ENCODE results near the gene STARD9.
"Not testable (repeated sequence)": the region's sequence is repeated elsewhere in the genome, so short reads cannot be mapped to it uniquely, and the experiment has no call there.

Gene STARD9

DNA sequence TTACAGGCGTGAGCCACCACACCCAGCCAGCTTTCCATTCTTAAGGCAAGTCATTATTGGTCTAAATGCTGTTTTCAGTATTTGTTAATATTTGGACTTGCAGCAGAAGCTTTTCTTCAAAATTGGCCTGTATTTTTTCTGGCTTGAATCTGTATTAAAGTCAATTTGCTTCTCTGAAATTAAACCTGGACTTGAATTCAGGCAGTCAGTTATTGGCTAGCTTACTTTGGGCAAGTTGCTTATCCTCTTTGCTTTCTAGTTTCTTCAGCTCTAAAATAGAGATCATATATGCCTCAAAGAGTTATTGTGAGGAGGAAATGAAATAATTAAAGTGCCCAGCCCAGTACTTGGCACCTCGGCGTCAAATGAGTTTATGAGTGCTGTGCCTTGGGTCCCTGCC lies 17.3 kb downstream of the STARD9 start:
- Histone ChIP-seq H3K27me3 (ENCODE audit: control insufficient read depth, insufficient read depth, low read length) (no peaks in the 10 kb centered on the region), H3K4me2 (ENCODE audit: low read length) (no peak overlapping the region), H3K4me3 (ENCODE audit: low read length) (no peak overlapping the region)

DNA sequence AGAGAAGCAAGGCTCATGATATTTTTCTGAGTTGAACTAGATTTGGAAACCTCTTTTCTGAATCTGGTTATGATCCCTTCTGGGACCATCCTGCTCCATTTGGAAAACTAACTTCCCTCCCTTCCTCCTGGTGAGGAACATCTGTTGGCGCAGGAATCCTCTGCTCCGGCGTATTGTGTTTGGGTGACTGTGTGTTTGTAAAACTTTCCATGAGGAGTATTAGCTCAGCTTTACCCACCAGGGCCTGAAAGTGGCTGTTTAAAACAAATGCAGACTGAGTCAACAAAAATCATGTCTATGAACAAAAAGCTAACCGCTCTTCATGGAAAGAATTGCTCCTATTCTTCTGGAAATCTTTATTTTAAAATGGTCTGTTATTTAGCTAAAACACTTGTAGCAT lies 17.7 kb downstream of the STARD9 start:
- H3K9ac ChIP-seq (ENCODE audit: low read depth, low read length), result no peak overlapping the region
- H3K4me1 ChIP-seq (ENCODE audit: control insufficient read depth, insufficient read depth, low read length), result peaks cover 4% of the 10 kb centered on the region
- no peak overlapping the region for H3K4me3 ChIP-seq (ENCODE audit: low read length)
- H3K9me3 ChIP-seq (replicated peaks; ENCODE audit: low read length), result no peaks in the 10 kb centered on the region
- no peaks in the 10 kb centered on the region for H3K36me3 ChIP-seq (ENCODE audit: insufficient read depth, low read length)
- no peaks in the 10 kb centered on the region for H3K27me3 ChIP-seq (ENCODE audit: control insufficient read depth, insufficient read depth, low read length)
- no peak overlapping the region for H3K4me2 ChIP-seq (ENCODE audit: low read length)

More for the DNA sequence above, 17.3 kb downstream of the STARD9 start:
- H3K4me1 ChIP-seq (ENCODE audit: control insufficient read depth, insufficient read depth, low read length), result peaks cover 4% of the 10 kb centered on the region
- H3K36me3 ChIP-seq (ENCODE audit: insufficient read depth, low read length), result no peaks in the 10 kb centered on the region
- no peaks in the 10 kb centered on the region for H3K9me3 ChIP-seq (replicated peaks; ENCODE audit: low read length)
- no peak overlapping the region for H3K9ac ChIP-seq (ENCODE audit: low read depth, low read length)

DNA sequence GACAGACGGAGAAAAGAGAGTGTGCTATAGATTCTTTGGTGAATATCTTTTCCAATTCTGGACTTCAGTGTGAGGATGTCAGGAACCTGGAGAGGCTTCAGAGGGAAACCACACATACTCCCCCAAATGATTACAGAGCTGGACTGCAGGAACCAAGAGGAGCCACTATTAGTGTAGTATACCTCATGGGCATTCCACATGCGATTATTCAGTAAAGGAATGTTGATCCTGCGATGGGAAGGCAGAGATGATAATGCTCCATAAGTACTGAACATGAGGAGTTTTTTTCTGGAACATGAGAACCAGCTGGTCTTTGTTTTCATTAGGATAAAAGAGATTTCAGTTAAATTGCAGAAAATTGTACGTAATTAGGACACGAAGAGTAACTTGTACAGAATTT lies 18.7 kb downstream of the STARD9 start:
- no peak overlapping the region for H3K9ac ChIP-seq (ENCODE audit: low read depth, low read length)
- no peaks in the 10 kb centered on the region for H3K27me3 ChIP-seq (ENCODE audit: control insufficient read depth, insufficient read depth, low read length)
- no peak overlapping the region for H3K4me2 ChIP-seq (ENCODE audit: low read length)
- H3K4me1 ChIP-seq (ENCODE audit: control insufficient read depth, insufficient read depth, low read length), result peaks cover 4% of the 10 kb centered on the region
- no peaks in the 10 kb centered on the region for H3K9me3 ChIP-seq (replicated peaks; ENCODE audit: low read length)
- no peaks in the 10 kb centered on the region for H3K36me3 ChIP-seq (ENCODE audit: insufficient read depth, low read length)
- no peak overlapping the region for H3K4me3 ChIP-seq (ENCODE audit: low read length)

DNA sequence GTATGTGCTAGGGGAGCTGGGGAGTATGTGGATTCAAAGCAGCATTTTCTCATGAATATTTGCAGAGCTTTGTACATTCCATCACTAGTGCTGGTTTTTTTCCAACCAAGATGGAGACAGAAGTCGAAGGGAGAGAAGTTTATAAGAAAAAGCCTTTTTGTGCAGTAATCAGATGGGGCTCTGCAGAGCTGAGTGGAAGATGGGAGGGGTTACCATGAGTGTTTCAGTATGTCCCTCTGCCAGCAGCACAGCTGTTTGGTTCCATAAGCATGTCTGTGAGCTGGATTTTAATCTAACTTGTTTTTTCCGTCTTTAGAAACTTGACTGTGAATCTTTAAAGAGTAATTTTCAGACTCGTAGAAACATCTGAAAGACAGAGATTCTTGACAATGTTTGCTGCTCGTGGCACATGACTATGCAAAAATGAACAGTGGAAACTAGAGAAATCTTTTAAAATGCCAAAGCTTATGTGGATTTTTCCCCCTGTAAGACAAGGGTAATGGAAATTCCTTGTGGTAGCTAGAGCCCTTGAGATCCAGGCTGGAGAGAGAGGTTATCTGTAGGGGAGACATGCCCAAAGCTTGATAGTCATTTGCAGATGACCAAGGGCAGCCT lies 20.3 kb downstream of the STARD9 start:
- Histone ChIP-seq H3K4me3 (ENCODE audit: low read length) (no peak overlapping the region), H3K9ac (ENCODE audit: low read depth, low read length) (no peak overlapping the region), H3K36me3 (ENCODE audit: insufficient read depth, low read length) (no peaks in the 10 kb centered on the region), H3K4me2 (ENCODE audit: low read length) (no peak overlapping the region), H3K27me3 (ENCODE audit: control insufficient read depth, insufficient read depth, low read length) (no peaks in the 10 kb centered on the region), H3K9me3 (replicated peaks; ENCODE audit: low read length) (no peaks in the 10 kb centered on the region), H3K4me1 (ENCODE audit: control insufficient read depth, insufficient read depth, low read length) (peaks cover 4% of the 10 kb centered on the region)

DNA sequence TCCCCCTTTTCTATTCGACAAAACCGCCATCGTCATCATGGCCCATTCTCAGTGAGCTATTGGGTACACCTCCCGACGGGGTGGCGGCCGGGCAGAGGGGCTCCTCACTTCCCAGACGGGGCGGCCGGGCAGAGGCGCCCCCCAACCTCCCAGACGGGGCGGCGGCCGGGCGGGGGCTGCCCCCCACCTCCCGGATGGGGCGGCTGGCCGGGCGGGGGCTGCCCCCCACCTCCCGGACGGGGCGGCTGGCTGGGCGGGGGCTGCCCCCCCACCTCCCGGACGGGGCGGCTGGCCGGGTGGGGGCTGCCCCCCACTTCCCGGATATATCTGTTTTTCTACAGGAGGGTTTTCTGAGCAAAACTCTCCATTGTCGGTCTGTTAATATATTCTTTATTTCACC lies 25.9 kb downstream of the STARD9 start:
- H3K4me2 ChIP-seq (ENCODE audit: low read length); H3K4me3 ChIP-seq (ENCODE audit: low read length); H3K4me1 ChIP-seq (ENCODE audit: control insufficient read depth, insufficient read depth, low read length); H3K27me3 ChIP-seq (ENCODE audit: control insufficient read depth, insufficient read depth, low read length); H3K9me3 ChIP-seq (replicated peaks; ENCODE audit: low read length); H3K36me3 ChIP-seq (ENCODE audit: insufficient read depth, low read length); H3K9ac ChIP-seq (ENCODE audit: low read depth, low read length): not testable (repeated sequence)

DNA sequence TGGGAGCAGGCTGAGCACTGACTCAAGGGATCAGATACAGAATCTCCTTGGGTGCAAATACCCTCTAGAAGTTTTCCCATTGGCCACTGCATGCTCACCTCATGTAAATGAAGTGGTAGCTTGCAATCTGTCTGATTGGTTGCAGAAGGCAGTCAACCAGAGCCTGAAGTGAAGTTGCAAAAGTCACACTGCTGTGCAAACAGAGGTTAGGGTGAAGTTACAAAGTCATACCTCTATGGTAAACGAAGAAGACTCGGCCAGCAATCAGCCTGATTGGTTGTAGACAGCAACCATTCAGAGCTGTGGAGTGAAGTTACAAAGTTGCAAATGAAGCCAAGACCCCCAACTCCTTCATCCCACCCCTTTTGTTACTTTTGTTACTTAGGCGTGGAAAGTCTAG lies 27.1 kb downstream of the STARD9 start:
- no peaks in the 10 kb centered on the region for H3K27me3 ChIP-seq (ENCODE audit: control insufficient read depth, insufficient read depth, low read length)
- H3K4me3 ChIP-seq (ENCODE audit: low read length), result no peak overlapping the region
- H3K9me3 ChIP-seq (replicated peaks; ENCODE audit: low read length), result no peaks in the 10 kb centered on the region
- no peaks in the 10 kb centered on the region for H3K36me3 ChIP-seq (ENCODE audit: insufficient read depth, low read length)
- H3K9ac ChIP-seq (ENCODE audit: low read depth, low read length), result no peak overlapping the region
- H3K4me1 ChIP-seq (ENCODE audit: control insufficient read depth, insufficient read depth, low read length), result peaks cover 6% of the 10 kb centered on the region
- no peak overlapping the region for H3K4me2 ChIP-seq (ENCODE audit: low read length)

DNA sequence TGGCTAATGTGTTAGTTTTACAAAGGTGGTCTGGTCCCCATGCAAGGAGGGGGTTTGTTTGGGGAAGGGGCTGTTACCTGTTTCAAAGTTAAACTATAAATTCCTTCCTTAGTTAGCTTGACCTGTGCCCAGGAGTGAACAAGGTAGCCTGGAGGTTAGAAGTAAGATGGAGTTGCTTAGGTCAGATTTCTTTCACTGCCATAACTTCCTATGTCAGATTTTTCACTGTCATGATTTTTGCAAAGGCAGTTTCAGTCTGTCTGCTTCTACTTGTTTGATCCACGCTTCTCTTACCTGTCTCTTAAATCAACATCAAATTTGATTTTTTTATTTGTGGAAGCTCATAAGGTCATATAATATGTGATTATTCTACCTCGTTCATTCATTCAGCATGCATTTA lies 28.6 kb downstream of the STARD9 start:
- no peak overlapping the region for H3K4me3 ChIP-seq (ENCODE audit: low read length)
- H3K9me3 ChIP-seq (replicated peaks; ENCODE audit: low read length), result no peaks in the 10 kb centered on the region
- H3K9ac ChIP-seq (ENCODE audit: low read depth, low read length), result no peak overlapping the region
- H3K36me3 ChIP-seq (ENCODE audit: insufficient read depth, low read length), result no peaks in the 10 kb centered on the region
- H3K4me1 ChIP-seq (ENCODE audit: control insufficient read depth, insufficient read depth, low read length), result peaks cover 6% of the 10 kb centered on the region
- no peaks in the 10 kb centered on the region for H3K27me3 ChIP-seq (ENCODE audit: control insufficient read depth, insufficient read depth, low read length)
- H3K4me2 ChIP-seq (ENCODE audit: low read length), result no peak overlapping the region

DNA sequence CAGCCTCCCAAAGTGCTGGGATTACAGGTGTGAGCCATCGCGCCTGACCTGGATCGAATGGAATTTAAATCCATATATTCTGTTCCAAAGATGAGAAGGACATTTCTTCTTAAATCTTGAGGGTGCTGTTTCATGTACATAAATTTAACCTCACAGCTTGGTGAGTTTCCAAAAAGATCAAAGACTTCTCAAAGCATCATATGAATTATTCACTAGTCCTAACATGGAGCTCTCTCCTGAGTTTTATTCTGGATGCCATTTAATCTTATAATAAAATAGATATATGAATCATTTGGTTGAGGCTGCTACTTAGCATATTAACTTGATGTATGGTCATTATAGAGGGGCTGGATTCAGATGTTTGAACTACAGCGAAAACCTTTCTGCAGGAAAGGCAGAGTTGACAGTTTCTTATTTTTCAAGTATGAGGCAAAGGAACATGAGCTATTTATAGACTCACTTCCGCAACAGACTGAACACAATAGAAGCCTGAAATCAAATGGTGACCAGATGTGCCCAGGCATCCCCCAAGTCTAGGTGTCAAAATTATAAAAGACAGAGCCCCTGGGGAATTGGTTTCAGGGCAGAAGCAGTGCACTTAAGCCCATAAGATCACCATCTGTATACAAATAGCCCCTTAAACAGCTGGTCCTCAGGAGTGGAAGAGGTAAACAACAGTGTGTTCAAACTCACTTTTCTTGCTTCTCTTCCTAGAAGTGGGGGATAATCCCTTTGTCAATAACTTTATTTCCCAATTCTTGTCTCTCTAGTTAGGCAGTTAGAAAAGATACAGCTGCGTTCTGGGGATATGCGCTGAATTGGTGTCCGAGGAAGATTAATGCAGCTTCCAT lies 29.7 kb downstream of the STARD9 start:
- peaks cover 6% of the 10 kb centered on the region for H3K4me1 ChIP-seq (ENCODE audit: control insufficient read depth, insufficient read depth, low read length)
- H3K4me3 ChIP-seq (ENCODE audit: low read length), result no peak overlapping the region
- no peaks in the 10 kb centered on the region for H3K27me3 ChIP-seq (ENCODE audit: control insufficient read depth, insufficient read depth, low read length)
- no peaks in the 10 kb centered on the region for H3K9me3 ChIP-seq (replicated peaks; ENCODE audit: low read length)
- H3K9ac ChIP-seq (ENCODE audit: low read depth, low read length), result no peak overlapping the region
- no peak overlapping the region for H3K4me2 ChIP-seq (ENCODE audit: low read length)
- H3K36me3 ChIP-seq (ENCODE audit: insufficient read depth, low read length), result no peaks in the 10 kb centered on the region

DNA sequence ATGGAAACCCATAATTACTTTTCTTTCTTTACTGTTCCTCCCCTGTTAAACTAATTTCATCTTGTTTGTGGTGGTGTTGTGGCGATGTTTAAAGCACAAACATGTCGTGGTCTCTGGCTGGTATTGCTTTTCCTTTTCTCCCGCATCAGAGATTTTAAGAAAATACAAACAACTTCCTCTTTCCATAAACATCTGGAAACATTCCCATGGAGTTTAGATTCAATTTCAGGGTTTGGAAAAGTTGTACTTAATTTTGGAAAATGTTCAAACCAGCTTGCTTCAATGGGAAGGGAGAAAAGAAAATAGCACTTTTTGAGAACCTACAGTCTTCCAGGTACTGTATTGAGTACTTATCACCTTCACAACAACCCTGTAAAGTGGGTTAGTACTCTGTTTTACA lies 30.4 kb downstream of the STARD9 start:
- no peaks in the 10 kb centered on the region for H3K36me3 ChIP-seq (ENCODE audit: insufficient read depth, low read length)
- no peaks in the 10 kb centered on the region for H3K9me3 ChIP-seq (replicated peaks; ENCODE audit: low read length)
- H3K9ac ChIP-seq (ENCODE audit: low read depth, low read length), result no peak overlapping the region
- H3K27me3 ChIP-seq (ENCODE audit: control insufficient read depth, insufficient read depth, low read length), result no peaks in the 10 kb centered on the region
- no peak overlapping the region for H3K4me3 ChIP-seq (ENCODE audit: low read length)
- peaks cover 6% of the 10 kb centered on the region for H3K4me1 ChIP-seq (ENCODE audit: control insufficient read depth, insufficient read depth, low read length)
- no peak overlapping the region for H3K4me2 ChIP-seq (ENCODE audit: low read length)

DNA sequence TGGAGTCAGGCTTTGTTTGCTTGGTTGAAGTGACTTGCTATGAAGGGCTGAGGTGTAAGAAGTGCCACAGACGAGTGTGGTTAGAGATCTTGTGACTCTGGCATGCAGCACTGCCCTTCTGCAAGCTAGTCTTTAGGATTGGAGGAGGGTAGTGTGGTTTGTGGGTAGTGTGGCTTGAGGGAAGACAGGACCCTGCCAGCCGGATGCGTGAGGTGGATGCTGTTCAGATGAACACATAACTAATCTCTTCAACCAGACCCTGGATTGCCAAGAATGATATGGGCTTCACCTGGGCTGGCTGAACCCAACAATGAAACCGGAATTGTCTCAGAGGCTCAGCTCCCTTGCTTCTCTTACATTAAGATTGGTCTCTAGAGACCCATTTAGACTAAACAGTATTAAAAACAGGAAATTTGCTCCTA lies 32.7 kb downstream of the STARD9 start:
- Histone ChIP-seq H3K9ac (ENCODE audit: low read depth, low read length) (no peak overlapping the region), H3K4me3 (ENCODE audit: low read length) (no peak overlapping the region), H3K4me2 (ENCODE audit: low read length) (no peak overlapping the region), H3K36me3 (ENCODE audit: insufficient read depth, low read length) (no peaks in the 10 kb centered on the region), H3K4me1 (ENCODE audit: control insufficient read depth, insufficient read depth, low read length) (peaks cover 6% of the 10 kb centered on the region), H3K9me3 (replicated peaks; ENCODE audit: low read length) (no peaks in the 10 kb centered on the region), H3K27me3 (ENCODE audit: control insufficient read depth, insufficient read depth, low read length) (no peaks in the 10 kb centered on the region)

DNA sequence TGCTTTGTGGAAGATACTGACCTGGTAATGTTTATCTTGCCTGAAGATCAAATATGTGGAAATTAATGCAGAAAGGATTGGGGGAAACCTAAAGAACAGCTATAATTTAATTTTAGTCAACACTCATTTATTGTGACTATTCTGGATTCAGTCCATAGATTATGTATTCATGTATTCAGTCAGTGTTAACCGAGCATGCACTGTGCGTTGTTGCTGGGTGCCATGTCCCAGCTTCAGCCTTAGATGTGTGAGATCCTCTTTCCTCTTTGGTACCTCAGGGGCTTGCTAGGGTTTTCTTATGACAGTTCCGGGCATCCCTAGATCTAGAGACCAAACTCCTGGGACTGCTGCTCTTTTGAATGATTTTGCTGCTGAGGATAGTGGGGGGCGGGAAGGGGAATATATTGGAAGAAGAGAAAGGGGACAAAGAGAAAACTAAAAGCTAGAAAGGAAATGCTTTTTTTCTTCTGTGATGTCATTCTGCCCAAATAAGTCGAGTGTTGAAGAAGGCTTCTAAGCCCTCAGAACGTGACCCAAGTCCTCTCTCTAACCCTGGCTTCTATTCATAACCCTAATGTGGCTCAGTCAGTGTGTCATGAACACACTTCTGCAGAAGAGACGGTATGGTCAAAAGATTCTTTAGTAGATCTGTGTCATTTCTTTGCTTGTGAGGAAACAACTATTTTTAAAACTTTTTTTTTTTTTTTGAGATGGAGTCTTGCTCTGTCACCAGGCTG lies 33.5 kb downstream of the STARD9 start:
- no peak overlapping the region for H3K4me3 ChIP-seq (ENCODE audit: low read length)
- H3K9ac ChIP-seq (ENCODE audit: low read depth, low read length), result no peak overlapping the region
- H3K4me2 ChIP-seq (ENCODE audit: low read length), result no peak overlapping the region
- no peaks in the 10 kb centered on the region for H3K36me3 ChIP-seq (ENCODE audit: insufficient read depth, low read length)
- no peaks in the 10 kb centered on the region for H3K9me3 ChIP-seq (replicated peaks; ENCODE audit: low read length)
- peaks cover 6% of the 10 kb centered on the region for H3K4me1 ChIP-seq (ENCODE audit: control insufficient read depth, insufficient read depth, low read length)
- H3K27me3 ChIP-seq (ENCODE audit: control insufficient read depth, insufficient read depth, low read length), result no peaks in the 10 kb centered on the region

Data from skeletal muscle satellite cell (primary cell).